ENCODE results near the gene P2RX6.
"Not testable (repeated sequence)": the region's sequence is repeated elsewhere in the genome, so short reads cannot be mapped to it uniquely, and the experiment has no call there.

P2RX6 gene

DNA sequence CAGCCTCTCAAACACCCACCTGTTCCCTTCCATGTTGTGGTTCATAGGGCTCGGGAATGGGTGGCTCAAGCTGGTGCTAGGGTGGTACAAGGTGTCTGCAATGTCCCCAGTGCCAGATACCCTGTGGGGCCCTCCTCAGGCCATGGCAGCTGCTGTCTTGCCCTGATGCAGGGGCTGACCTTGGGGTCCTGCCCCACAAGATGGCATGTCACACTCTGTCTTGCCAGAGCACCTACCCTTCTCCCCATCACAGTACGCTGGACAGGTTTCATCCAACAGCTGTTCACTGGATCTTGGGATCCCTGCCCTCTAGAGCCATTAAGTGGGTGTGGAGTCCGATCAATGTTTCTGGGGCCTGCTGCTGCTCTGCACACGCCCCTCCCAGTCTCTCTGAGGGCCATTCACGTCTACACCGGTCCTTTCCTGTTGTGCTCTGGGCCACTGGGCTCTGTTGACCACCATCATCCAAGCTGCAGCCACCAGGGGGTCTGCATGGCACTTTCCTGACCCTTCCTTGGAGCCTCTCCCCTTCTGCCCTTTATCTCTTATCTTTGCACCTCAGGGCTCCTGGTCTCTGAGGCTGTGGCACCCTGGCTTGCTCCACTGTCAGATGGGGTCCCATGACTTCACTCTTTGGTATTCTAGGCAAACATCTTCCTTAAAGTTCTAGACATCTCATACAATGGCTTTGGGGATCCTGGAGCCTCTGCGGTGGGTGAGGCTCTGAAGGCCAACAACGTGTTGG is 37.9 kb downstream of the P2RX6 start:
- DNase-seq (ENCODE audit: low read depth in 2 of 2), result no peak

DNA sequence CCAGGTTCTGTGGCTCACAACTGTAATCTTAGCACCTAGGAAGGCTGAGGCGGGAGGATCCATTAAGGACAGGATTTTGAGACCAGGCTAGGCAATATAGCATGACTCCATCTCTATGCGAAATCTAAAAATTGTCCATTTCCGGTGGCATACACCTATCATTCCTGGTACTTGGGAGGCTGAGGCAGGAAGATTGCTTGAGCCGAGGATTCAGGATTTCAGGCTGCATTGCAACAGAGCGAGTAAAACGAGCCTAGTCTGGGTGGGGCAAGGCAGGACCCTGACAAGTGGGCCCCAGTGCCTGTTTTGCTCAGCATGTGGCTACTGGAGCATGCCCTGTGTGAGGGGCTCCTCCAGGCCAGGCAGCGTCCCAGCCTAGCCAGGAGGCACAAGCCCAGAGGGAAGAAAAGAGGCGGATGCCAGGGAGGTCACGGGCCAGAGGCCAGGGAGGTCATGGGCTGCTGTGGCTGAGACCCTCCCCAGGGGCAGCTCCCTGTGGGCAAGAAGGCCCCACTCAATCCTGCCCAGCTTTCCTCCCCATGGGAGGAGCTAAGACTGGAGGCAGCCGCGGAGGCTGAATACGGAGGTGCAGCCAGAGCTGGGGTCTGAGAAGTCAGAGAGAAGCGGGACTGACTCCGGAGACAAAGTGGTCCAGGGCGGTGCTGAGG is 39.2 kb downstream of the P2RX6 start:
- no peak for DNase-seq (ENCODE audit: low read depth in 2 of 2)

DNA sequence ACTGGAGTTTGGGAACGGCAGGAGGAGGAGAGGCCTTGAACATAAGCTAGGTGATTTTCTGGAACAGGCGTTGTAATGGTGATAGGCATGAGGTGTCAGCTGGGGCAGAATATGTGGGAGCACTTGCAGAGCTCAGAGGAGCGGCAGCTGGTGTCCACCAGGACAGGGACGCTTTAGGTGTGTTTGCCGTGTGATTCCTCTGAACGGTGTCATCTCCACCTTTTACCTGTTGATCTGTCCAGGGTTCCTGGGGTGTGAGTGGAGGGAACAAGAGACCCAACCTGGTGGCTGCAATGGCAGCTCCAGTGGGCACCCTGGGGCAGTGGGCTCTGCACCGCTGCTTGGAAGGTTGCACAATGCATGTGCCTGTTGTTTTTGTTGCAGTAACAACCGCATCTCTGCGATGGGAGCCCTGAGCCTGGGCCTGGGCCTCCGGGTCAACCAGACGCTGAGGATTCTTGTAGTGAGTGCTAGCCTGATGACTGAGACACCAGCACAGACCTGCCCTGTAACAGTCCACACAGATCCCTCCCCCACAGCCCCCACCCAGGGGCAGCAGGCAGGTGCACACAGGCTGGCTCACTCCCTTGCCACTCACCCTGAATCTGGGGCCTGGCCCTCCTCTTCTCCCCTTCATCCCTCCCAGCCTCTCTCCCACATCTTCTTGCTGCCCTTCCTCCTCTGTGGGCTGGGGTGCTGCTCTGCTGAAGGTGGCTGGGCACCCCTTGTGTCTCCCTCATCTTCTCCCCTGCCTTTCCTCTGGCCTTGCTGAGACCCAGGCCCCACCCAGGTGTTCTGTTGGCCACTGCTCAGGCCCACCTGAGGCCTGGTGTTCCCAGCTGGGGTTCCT is 40.0 kb downstream of the P2RX6 start:
- DNase-seq (ENCODE audit: low read depth in 2 of 2), result no peak

DNA sequence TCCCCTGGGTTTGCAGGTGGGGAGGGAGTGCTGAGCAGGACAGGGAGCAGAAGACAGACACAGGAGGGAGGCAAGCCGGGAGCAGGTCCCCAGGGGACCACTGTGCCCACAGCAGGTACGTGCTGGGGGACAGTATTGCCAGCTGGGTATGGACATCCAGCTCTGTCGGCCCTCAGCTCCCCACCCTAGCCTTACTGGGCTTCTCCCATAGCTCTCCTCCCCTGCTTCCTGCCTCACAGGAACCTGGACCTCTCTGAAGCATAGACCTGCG is 40.5 kb downstream of the P2RX6 start:
- DNase-seq (ENCODE audit: low read depth in 2 of 2), result no peak

DNA sequence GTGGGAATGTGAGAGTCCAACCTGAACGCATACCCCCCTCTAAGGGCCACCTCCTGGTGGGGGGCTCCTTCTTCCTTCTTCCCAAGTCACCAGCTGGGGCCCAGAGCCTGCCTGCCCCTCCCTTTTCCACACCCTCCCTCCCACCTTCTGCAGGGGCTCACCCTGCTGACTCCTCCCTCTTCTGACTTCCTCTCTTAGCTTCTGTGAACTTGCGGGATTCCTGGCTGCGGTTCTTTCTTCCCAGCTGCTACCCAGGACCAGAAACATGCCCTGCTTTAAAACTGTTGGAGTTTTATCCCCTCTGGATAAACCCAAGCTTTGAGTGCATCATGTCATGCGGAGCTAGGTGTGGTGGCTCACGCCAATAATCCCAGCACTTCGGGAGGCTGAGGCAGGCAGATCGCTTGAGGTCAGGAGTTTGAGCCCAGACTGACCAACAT is 40.9 kb downstream of the P2RX6 start:
- DNase-seq (ENCODE audit: low read depth in 2 of 2), result no peak

DNA sequence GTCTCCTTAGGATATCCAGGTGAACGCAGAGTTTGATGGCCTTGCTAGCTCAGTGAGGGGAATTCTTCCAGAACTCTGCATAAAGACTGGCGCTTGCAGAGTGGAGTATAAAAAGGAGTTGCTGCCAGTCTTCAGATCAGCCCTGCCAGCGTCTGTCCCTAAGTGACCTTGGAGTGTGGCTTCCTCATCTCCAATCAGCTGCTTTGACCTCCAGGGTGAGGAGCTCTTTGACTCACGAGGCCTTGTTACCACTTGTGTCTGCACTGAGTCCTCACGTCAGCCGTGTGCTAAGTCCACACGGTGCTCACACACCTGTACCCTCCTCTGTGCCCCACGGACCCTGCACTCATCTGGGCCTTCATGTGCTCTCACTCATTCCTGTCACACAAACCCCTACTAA is 45.4 kb downstream of the P2RX6 start:
- not testable (repeated sequence) for DNase-seq (ENCODE audit: low read depth in 2 of 2)

DNA sequence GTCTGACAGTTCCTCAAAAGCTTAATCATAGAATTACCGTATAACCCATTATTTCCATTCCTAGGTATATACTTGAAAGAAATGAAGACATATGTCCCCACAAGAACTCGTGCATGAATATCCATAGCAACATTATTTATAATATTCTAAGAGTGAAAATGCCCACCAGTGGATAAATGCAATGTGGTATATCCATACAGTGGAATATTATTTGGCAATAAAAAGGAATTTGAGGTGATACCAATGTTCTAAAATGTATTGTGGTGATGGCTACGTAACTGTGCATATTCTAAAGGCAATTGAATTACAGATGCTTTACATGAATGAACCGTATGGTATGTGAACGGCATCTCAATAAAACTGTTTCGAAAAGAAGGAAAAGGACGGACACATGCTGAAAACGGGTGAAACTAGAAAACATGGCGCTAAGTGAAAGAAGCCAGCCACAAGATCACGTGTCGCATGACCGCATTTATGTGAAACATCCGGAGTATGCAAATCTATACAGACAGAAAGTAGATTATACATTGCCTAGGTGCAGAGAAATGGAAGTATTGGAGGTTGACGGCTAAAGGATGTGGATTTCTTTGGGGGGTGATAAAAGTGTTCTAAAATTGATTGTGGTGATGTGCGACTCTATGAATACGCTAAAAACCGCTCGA is 46.8 kb downstream of the P2RX6 start:
- DNase-seq (ENCODE audit: low read depth in 2 of 2), result not testable (repeated sequence)

DNA sequence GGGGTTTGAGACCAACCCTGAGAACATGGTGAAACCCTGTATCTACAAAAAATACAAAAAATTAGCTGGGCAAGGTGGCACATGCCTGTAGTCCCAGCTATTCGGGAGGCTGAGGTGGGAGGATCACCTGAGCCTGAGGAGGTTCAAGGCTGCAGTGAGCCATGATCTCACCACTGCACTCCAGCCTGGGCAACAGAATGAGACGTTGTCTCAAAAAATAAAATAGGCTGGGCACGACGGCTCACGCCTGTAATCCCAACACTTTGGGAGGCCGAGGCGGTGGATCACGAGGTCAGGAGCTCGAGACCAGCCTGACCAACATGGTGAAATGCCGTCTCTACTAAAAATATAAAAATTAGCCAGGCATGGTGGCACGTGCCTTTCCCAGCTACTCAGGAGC is 49.5 kb downstream of the P2RX6 start:
- DNase-seq (ENCODE audit: low read depth in 2 of 2), result not testable (repeated sequence)

DNA sequence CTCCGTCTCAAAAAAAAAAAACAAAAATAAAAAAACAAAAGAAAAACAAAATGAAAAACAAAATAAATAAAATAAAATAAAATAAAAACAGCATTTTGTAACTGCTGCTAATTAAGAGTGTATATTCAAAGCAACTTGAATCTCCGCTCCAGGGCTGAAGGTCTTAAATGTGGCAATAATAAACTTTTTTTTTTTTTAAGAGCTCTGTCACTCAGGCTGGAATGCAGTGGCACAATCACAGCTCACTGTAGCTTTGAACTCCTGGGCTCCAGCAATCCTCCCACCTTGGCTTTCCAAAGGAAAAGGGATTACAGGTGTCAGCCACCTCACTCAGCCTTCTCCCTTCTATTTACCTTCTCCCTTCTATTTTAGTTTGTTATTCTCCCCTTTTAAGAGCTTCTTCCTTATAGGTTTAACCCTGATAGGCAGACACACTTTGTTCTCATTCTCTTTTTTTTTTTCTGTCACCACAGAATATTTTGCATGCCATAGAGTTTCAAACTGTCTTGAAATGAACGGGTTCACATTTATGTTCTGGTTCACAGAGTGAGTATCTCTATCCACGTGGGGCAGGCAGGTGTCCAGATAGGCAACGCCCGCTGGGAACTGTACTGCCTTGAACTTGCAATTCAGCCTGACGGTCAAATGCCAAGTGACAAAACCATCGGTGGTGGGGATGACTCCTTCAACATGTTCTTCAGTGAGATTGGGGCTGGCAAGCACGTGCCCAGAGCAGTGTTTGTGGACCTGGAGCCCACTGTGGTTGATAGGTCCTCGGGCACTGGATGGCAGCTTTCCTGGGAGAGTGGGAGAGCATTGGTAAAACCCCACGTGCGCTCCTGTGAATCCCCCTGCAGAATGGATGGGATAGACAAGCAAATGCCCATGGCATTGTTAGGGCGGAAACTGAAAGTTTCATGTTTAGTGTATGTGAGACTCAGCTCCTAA is 50.2 kb downstream of the P2RX6 start:
- no peak for DNase-seq (ENCODE audit: low read depth in 2 of 2)

DNA sequence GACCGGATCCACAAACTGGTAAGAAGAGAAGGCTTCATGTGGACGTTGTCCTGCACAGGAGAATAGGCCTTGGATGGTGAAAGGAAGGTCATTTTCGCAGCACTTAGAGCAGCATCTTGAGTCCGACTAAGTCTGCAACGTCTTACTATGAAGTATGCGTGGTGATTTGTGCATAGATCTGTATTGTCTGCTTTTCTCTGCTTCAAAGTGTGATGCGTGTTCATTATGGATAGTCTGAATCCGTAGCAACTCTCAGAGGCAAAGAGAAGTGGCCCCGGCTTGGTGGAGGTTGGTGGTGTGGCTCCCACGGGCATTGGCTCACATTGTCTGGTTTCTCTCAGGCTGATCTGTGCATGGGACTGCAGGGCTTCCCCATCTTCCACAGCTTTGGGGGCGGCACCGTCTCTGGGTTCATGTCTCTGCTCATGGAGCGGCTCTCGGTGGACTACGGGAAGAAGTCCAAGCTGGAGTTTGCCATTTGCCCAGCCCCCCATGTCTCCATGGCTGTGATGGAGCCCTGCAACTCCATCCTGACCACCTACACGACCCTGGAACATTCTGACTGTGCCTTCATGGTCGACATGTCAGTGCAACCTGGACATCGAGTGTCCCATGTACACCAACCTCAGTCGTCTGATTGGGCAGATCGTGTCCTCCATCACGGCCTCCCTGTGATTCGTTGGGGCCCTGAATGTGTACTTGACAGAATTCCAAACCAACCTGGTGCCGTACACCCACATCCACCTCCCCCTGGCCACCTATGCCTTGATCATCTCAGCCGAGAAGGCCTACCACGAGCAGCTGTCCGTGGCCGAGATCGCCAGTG is 52.3 kb downstream of the P2RX6 start:
- no peak for DNase-seq (ENCODE audit: low read depth in 2 of 2)

DNA sequence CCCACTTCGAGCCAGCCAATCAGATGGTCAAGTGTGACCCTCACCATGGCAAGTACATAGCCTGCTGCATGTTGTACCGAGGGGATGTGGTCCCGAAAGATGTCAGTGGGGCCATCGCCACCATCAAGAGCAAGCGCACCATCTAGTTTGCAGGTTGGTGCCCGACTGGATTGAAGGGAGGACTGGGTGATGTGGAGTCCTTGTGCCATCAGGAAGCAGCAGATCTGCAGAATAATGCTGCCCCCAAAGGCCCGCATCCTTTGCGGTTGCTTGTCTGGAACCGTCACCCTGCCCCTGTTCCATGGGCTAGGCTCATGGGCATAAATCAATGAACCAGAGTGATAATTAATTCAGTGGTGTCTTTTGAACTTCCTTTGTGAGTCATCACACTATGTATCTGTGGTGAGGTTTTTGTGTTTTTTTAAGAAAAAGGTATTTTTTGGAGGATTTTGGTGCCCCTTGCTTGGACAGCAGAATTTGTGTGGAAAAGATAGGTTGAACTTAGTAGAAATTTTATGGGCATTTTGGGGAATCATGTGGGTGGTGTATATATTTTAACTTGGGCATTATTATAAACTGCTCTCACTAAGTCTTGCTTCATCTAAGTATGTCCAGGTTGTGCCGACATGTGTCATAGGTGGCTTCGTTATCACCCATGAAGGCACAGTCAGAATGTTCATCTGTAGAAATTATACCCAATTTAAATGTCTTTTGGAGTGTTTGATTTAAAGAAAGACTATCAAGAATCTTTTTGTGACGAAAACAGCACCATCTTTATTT is 53.1 kb downstream of the P2RX6 start:
- no peak for DNase-seq (ENCODE audit: low read depth in 2 of 2)

DNA sequence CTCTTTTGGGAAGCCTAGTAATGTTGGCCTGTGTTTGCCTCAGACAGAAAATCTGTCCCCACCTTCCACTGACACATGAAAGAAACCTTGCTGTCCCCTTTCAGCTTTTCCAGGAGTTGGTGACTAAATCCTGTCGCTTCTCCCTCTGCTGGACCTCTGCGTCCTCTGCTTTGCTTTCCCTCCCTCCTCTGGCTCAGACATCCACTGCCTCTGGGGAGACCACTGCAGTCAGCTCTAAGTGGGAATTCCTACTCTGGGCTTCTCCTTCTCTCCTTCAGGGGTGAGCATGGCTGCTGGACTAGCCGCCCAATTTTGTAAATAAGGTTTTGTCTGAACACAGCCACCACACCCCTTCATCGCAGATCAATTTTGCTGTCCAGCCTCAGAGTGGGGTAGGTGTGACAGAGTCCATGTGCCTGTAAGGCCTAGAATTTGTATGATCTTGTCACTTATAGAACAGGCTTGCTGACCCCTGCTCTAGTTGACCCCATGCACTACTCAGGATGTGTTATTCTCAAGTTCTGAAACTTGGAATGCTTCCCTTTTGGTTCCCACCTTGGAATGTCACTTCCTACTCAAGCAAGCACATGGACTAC is 53.8 kb downstream of the P2RX6 start:
- DNase-seq (ENCODE audit: low read depth in 2 of 2), result no peak

DNA sequence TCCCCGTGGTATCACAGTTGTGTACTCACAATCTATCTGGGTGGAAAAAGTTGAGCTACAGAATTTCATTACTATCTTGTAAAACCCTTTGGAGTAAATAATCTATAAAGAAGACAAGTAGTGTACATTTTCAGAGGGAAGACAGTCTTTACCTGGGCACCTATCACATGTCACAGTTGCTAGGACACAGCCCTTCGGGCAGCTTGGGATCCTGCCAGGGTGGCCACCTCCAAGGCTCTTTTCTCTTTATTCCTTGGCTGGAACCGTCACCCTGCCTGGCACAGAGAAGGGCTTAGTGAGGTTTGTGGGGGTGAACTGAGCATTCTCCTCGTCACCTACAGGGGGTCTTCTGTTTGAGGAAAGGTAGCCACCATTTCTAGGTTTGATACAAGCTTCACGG is 54.4 kb downstream of the P2RX6 start:
- DNase-seq (ENCODE audit: low read depth in 2 of 2), result no peak

DNA sequence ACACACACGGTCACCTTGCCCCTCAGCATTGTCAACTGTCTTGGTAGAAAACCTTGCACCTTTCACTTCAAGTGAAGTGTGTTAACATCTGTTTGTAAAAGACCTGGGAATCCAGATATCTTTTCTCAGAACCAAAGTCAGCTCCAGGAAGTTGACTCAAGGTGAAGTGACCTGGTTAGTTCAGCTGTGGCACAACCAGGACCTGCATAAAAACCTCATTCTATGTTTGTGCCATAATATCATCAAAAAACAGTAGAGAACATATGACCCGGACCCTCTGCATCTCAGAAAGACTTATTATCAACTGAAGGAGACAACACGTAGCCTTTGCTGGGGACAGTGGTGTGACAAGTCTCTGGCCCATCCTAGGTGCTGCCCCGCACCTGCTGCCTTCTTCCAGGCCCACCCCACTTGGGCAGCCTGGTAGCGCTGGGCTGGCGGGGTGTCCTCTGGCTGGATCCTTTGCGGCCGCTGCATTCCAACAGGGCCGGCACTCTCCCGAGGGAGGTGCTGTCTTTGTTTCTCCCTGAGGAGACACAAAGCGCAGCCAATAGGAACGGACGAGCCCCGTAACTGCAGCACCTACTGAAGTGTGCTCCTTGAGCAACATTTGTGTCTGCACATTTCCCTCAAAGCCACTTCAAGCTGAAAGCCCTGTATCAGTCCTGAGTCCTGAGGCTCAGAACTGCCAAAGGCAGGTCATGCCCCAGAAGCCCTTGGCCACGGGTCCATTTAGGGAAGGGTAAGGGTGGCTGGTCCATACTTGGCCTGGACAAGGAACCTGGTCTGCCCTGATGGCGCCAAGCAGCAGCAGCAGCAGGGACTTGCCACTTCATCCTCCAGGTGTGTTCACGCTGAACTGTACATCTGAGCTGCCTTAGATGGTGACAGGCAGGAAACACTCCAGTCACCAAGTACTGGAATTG is 56.0 kb downstream of the P2RX6 start:
- DNase-seq (ENCODE audit: low read depth in 2 of 2), result no peak

DNA sequence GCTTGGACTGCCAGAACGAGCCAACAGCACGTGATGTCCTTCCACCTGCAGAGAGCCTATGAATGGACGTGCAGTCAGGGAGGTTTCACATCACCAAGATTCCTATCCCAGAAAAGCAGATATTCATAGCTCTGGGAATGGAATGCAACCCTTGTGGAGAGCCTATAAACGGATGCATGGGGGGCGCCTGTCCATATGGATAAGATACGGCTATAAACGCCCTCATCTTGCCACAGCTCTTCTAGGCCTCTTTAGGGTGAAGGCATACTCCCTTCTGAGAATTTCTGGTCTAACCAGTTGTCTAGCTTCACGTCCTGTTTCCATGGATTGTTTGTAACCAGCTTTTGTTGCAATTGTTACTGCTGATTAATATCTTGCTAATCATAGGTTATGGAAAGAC is 56.8 kb downstream of the P2RX6 start:
- DNase-seq (ENCODE audit: low read depth in 2 of 2), result not testable (repeated sequence)

DNA sequence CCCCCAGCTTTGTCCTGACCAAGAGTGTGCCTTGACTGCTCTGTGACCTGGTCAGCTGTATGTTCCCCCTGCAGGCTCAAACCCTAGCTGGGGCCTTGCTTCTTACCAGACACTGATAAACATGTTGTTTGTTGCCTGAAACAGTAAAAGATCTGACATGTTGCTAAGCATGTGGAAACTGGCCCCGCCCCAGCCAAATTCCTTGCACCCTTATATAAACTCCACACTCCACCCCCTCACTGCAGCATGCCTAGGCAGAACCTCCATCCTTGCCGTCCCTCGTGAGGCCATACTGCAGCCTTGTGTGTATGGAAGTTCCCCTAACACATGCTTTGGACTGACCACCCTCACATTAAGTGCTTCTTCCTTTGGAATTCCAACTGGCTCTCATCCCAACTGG is 58.1 kb downstream of the P2RX6 start:
- DNase-seq (ENCODE audit: low read depth in 2 of 2), result no peak

DNA sequence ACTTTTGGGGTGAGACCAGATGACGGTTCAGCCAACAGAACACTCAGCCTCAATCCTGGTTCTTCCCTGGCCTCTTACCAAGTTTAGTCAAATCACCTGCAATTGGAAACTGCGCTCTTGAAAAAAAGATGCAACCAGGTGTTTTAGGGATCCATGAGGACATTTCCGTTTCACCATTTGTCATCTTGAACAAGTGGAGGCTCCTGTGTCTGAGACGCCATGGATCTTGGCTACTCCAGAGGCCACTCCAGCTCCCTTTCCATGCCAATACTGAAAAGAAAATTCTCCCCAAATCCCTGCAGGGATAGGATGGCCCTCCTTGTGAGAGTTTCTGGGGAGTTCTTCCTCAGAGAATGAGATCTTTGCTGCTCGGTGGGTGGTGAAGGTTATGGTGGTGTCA is 58.5 kb downstream of the P2RX6 start:
- no peak for DNase-seq (ENCODE audit: low read depth in 2 of 2)

DNA sequence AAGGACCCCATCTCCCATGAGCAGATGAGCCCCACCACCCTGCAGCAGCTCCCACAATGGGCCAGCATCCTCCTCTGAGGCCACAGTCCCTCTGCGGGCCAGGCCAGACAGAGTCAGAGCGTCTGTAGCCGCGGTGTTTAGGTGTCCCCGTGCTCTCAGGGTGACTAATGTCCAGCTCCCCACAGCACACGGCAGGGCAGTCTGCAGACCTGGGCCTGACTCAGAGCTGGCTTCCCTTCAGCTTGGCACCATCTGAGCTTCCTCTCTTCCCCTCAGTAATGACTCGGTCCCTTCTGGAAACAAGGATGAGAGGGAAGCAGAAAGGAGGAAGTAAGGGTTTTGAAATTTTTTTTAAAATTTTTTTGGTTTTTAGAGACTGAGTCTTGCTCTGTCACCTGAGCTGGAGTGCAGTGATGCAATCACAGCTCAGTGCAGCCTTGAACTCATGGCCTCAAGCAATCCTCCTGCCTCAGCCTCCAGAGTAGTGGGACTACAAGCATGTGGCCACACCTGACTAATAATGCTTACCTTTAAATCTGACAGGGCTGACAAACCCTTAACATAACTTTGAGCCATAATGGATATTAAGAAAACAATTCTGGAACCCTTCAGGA is 59.2 kb downstream of the P2RX6 start:
- no peak for DNase-seq (ENCODE audit: low read depth in 2 of 2)
